Breast epithelium (tissue), 3 donors: ENCODE measurements around the gene NEDD1.

Source experiments
- POLR2A ChIP-seq: fragments of 450-650 bp; IDR thresholded peaks from one replicate; pipeline ENCODE4 v1.6.1; 2016; ENCODE audit warnings: antibody characterized with exemption, mild to moderate bottlenecking, moderate library complexity
- POLR2AphosphoS5 ChIP-seq, 3 donors: sonication (generic); formaldehyde crosslinking; IDR thresholded peaks; one replicate each; pipeline ENCODE4 v1.6.1; 2017; ENCODE audit warnings: antibody characterized with exemption in 3 of 3
- TF ChIP-seq, protein P1 (sequence below), 3 donors: fragments of 450-650 bp; IDR thresholded peaks; one replicate each; pipeline ENCODE4 v1.5.1; 2016 to 2017; ENCODE audit warnings: antibody characterized with exemption in 3 of 3, mild to moderate bottlenecking in 3 of 3, moderate library complexity in 3 of 3

- TF ChIP-seq POLR2A (no peak), POLR2AphosphoS5 (IDR thresholded peaks at IDR 0.05) (no peak)
- TF ChIP-seq, protein P1, sequence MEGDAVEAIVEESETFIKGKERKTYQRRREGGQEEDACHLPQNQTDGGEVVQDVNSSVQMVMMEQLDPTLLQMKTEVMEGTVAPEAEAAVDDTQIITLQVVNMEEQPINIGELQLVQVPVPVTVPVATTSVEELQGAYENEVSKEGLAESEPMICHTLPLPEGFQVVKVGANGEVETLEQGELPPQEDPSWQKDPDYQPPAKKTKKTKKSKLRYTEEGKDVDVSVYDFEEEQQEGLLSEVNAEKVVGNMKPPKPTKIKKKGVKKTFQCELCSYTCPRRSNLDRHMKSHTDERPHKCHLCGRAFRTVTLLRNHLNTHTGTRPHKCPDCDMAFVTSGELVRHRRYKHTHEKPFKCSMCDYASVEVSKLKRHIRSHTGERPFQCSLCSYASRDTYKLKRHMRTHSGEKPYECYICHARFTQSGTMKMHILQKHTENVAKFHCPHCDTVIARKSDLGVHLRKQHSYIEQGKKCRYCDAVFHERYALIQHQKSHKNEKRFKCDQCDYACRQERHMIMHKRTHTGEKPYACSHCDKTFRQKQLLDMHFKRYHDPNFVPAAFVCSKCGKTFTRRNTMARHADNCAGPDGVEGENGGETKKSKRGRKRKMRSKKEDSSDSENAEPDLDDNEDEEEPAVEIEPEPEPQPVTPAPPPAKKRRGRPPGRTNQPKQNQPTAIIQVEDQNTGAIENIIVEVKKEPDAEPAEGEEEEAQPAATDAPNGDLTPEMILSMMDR (IDR thresholded peaks at IDR 0.05): no peak
Observed at GRCh38 chr12:96880220-96880619, 26.8 kb upstream of the NEDD1 start.
